SU-DHL-6 (cell line): ENCODE measurements around the gene USP24.

Source experiments
- H2AFZ ChIP-seq: fragments of 200-600 bp; sonication (generic); 2 replicates; pipeline ENCODE4 v1.6.1; 2014; ENCODE audit warnings: low read depth, mild to moderate bottlenecking, moderate library complexity, mixed read lengths, antibody characterized with exemption, low read length; ENCODE audit not compliant: severe bottlenecking
- H3F3A ChIP-seq: fragments of 200-600 bp; shearing (Covaris generic); 2 replicates; pipeline ENCODE4 v1.6.0; 2016; ENCODE audit warnings: antibody characterized with exemption, mild to moderate bottlenecking; ENCODE audit not compliant: insufficient read depth
- H3K27ac ChIP-seq: fragments of 200-600 bp; sonication (generic); 2 replicates; pipeline ENCODE4 v1.5.1; 2016; ENCODE audit warnings: low read depth, mild to moderate bottlenecking, low read length, moderate library complexity, mixed read lengths
- H3K27me3 ChIP-seq: fragments of 200-600 bp; sonication (generic), shearing (Covaris generic); 2 replicates; pipeline ENCODE4 v1.6.0; 2014; ENCODE audit warnings: mild to moderate bottlenecking, low read length
- H3K36me3 ChIP-seq: fragments of 200-600 bp; sonication (generic); 2 replicates; pipeline ENCODE4 v1.6.1; 2014; ENCODE audit warnings: mild to moderate bottlenecking, low read length, mixed read lengths
- H3K4me2 ChIP-seq: fragments of 300-600, 200-600 bp; shearing (Covaris generic), sonication (generic); 2 replicates; pipeline ENCODE4 v1.6.0; 2014; ENCODE audit warnings: low read length, low read depth, mild to moderate bottlenecking; ENCODE audit not compliant: poor library complexity, severe bottlenecking
- H3K4me3 ChIP-seq: fragments of 200-600 bp; sonication (generic); 2 replicates; pipeline ENCODE4 v1.5.1; 2014; ENCODE audit warnings: antibody characterized with exemption, low read length, mild to moderate bottlenecking, mixed read lengths; ENCODE audit not compliant: insufficient read depth, poor library complexity, severe bottlenecking
- H3K79me2 ChIP-seq: fragments of 200-600 bp; sonication (generic); 2 replicates; pipeline ENCODE4 v1.6.1; 2014; ENCODE audit warnings: mild to moderate bottlenecking, low read length, moderate library complexity; ENCODE audit not compliant: insufficient read depth
- H3K9ac ChIP-seq: fragments of 200-600 bp; sonication (generic); 2 replicates; pipeline ENCODE4 v1.7.0; 2014; ENCODE audit warnings: mild to moderate bottlenecking, low read length
- H3K9me2 ChIP-seq: fragments of 200-600 bp; sonication (generic); replicated peaks from 2 replicates; pipeline ENCODE4 v1.6.1; 2014; ENCODE audit warnings: low read length; ENCODE audit not compliant: insufficient read depth
- H3K9me3 ChIP-seq: fragments of 200-600 bp; sonication (generic); 2 replicates; pipeline ENCODE4 v1.6.1; 2014; ENCODE audit warnings: low read length, mixed read lengths; ENCODE audit not compliant: insufficient read depth
- H4K20me1 ChIP-seq: fragments of 200-600 bp; sonication (generic); 2 replicates; pipeline ENCODE4 v1.6.1; 2014; ENCODE audit warnings: low read depth, mild to moderate bottlenecking, antibody characterized with exemption, low read length, moderate library complexity, mixed read lengths
- EZH2phosphoT487 ChIP-seq: fragments of 200-600 bp; sonication (generic), shearing (Covaris generic); conservative IDR thresholded peaks from 2 replicates; pipeline ENCODE4 v1.6.1; 2018; ENCODE audit warnings: mild to moderate bottlenecking, antibody characterized with exemption, low read length, moderate library complexity, mixed read lengths
- TF ChIP-seq, protein P1 (sequence below): fragments of 200-600 bp; sonication (generic); IDR thresholded peaks from one replicate; pipeline ENCODE4 v1.5.1; 2017; ENCODE audit warnings: antibody characterized with exemption, mild to moderate bottlenecking, low read length, moderate library complexity; ENCODE audit not compliant: insufficient read depth, poor library complexity, severe bottlenecking

The USP24 gene

GRCh38 chr1:55057270-55057955 is 157.8 kb downstream of the USP24 start:
- Histone ChIP-seq H3K4me2 (no peak overlapping the region), H3K9me3 (no peaks in the 10 kb centered on the region), H3K79me2 (no peaks in the 10 kb centered on the region), H2AFZ (no peak overlapping the region), H3F3A (no peaks in the 10 kb centered on the region), H3K27me3 (no peaks in the 10 kb centered on the region), H3K9ac (no peak overlapping the region), H4K20me1 (no peaks in the 10 kb centered on the region), H3K27ac (no peak overlapping the region), H3K4me3 (no peak overlapping the region), H3K36me3 (no peaks in the 10 kb centered on the region), H3K9me2 (no peaks in the 10 kb centered on the region)
- TF ChIP-seq, protein P1, sequence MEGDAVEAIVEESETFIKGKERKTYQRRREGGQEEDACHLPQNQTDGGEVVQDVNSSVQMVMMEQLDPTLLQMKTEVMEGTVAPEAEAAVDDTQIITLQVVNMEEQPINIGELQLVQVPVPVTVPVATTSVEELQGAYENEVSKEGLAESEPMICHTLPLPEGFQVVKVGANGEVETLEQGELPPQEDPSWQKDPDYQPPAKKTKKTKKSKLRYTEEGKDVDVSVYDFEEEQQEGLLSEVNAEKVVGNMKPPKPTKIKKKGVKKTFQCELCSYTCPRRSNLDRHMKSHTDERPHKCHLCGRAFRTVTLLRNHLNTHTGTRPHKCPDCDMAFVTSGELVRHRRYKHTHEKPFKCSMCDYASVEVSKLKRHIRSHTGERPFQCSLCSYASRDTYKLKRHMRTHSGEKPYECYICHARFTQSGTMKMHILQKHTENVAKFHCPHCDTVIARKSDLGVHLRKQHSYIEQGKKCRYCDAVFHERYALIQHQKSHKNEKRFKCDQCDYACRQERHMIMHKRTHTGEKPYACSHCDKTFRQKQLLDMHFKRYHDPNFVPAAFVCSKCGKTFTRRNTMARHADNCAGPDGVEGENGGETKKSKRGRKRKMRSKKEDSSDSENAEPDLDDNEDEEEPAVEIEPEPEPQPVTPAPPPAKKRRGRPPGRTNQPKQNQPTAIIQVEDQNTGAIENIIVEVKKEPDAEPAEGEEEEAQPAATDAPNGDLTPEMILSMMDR = no peak
- TF ChIP-seq EZH2phosphoT487 = no peak

GRCh38 chr1:55056632-55056992 is 158.6 kb downstream of the USP24 start:
- Histone ChIP-seq H3K9me3 (no peaks in the 10 kb centered on the region), H3K27ac (no peak overlapping the region), H4K20me1 (no peaks in the 10 kb centered on the region), H3F3A (no peaks in the 10 kb centered on the region), H3K79me2 (no peaks in the 10 kb centered on the region), H3K36me3 (no peaks in the 10 kb centered on the region), H3K4me2 (no peak overlapping the region), H3K27me3 (no peaks in the 10 kb centered on the region), H2AFZ (no peak overlapping the region), H3K9me2 (no peaks in the 10 kb centered on the region), H3K9ac (no peak overlapping the region), H3K4me3 (no peak overlapping the region)
- TF ChIP-seq, protein P1 = no peak
- TF ChIP-seq EZH2phosphoT487 = no peak

DNA sequence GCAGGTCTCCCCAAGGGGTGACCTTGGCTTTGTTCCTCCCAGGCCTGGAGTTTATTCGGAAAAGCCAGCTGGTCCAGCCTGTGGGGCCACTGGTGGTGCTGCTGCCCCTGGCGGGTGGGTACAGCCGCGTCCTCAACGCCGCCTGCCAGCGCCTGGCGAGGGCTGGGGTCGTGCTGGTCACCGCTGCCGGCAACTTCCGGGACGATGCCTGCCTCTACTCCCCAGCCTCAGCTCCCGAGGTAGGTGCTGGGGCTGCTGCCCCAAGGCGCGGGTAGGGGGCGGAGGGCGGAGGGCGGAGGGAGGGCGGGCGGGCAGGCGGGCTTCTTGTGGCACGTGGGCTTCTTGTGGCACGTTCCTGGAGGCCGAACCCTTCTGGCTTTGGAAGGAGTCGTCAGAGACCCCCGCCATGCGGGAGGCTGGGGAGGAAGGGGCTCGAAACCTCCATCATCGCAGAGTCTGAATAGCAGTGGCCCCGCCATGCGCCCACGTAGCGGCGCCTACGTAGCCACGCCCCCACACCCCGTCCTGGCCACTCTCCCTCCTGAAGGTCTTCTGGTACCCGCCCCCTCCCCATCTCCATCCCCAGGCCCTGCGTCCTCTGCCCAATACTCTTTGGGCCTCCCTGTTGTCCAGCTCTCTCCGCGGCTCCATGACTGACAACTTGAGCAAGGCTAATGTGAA is 159.1 kb downstream of the USP24 start:
- Histone ChIP-seq H3K9ac (no peak overlapping the region), H3K27me3 (no peaks in the 10 kb centered on the region), H3K36me3 (no peaks in the 10 kb centered on the region), H4K20me1 (no peaks in the 10 kb centered on the region), H3K4me2 (no peak overlapping the region), H3K9me3 (no peaks in the 10 kb centered on the region), H3K9me2 (no peaks in the 10 kb centered on the region), H3F3A (no peaks in the 10 kb centered on the region), H3K79me2 (no peaks in the 10 kb centered on the region), H3K4me3 (no peak overlapping the region), H3K27ac (no peak overlapping the region), H2AFZ (no peak overlapping the region)
- TF ChIP-seq EZH2phosphoT487 = no peak
- TF ChIP-seq, protein P1 = no peak
